ENCODE data around the gene LGALSL. TPM values are rescaled to one million over a fixed set of nuclear protein-coding genes. Genes with fewer than 3 reads are reported as not detected.

Gene LGALSL
- total RNA-seq, 1 experiment from 2014 or later = 23.8 TPM

GRCh38 chr2:64502860-64503259 lies 48.9 kb downstream of the LGALSL start:
- Histone ChIP-seq H3K79me2 (ENCODE audit: insufficient read depth, low read length) (no peaks in the 10 kb centered on the region), H3K27ac (ENCODE audit: insufficient read length, low read depth, low read length) (no peak overlapping the region), H4K5ac (ENCODE audit: insufficient read length, low read depth, low read length) (no peak overlapping the region), H2BK120ac (ENCODE audit: low read depth, low read length, poor library complexity, severe bottlenecking) (no peak overlapping the region), H3K79me1 (ENCODE audit: insufficient read depth, low read depth, low read length, poor library complexity, severe bottlenecking) (no peaks in the 10 kb centered on the region), H3T11ph (ENCODE audit: low read length) (no peak overlapping the region), H3K4me1 (ENCODE audit: insufficient read depth, low read length) (peaks cover 4% of the 10 kb centered on the region; the same call in 1 of the 2 replicates), H2AK5ac (ENCODE audit: insufficient read length, low read length) (no peak overlapping the region), H3K14ac (ENCODE audit: insufficient read depth, low read length) (no peak overlapping the region), H3K23ac (ENCODE audit: insufficient read length, low read depth, low read length) (no peak overlapping the region), H4K20me1 (ENCODE audit: control insufficient read depth, insufficient read depth, insufficient read length) (no peaks in the 10 kb centered on the region), H3K18ac (ENCODE audit: insufficient read length, low read depth, low read length) (no peak overlapping the region), H4K91ac (ENCODE audit: insufficient read length, low read depth, low read length) (no peak overlapping the region), H3K56ac (ENCODE audit: insufficient read length, low read depth, low read length) (no peak overlapping the region), H3K4me2 (ENCODE audit: insufficient read depth, insufficient read length, low read length) (no peak overlapping the region), H2BK12ac (ENCODE audit: insufficient read length, low read depth, low read length) (no peak overlapping the region), H3K9ac (ENCODE audit: extremely low read depth, insufficient read length, low read length) (no peak overlapping the region), H3K27me3 (ENCODE audit: insufficient read depth, low read length) (no peaks in the 10 kb centered on the region), H4K8ac (replicated peaks; ENCODE audit: insufficient read length, low read depth, low read length) (no peak overlapping the region), H2AFZ (ENCODE audit: low read length) (no peak overlapping the region), H3K23me2 (ENCODE audit: insufficient read length, low read depth, low read length, poor library complexity, severe bottlenecking) (no peaks in the 10 kb centered on the region), H3K4ac (ENCODE audit: low read depth, low read length) (no peak overlapping the region), H2BK15ac (ENCODE audit: low read depth, low read length) (no peak overlapping the region), H2BK5ac (ENCODE audit: insufficient read length, low read length) (no peak overlapping the region), H3K9me3 (ENCODE audit: control insufficient read depth, low read depth, low read length) (no peaks in the 10 kb centered on the region), H2BK20ac (ENCODE audit: low read depth, low read length, poor library complexity, severe bottlenecking) (no peak overlapping the region)
- Mint-ChIP-seq H3K4me1 (peaks cover 17 to 20% of the 10 kb centered on the region in 2 experiments), H3K4me3 (no peak overlapping the region), H3K27ac (peak overlapping the region in 1 of 3 experiments; percentile 36; a peak in 1 of 7 replicates), H3K36me3 (ENCODE audit: insufficient read depth in 1 of 3, low read depth in 3 of 3) (no peaks in the 10 kb centered on the region), H3K9me3 (no peaks in the 10 kb centered on the region), H3K27me3 (ENCODE audit: low read depth) (no peaks in the 10 kb centered on the region; the same call in none of the 2 replicates)
- no peak for TF ChIP-seq CTCF (conservative IDR thresholded peaks at IDR 0.05)
- DNase-seq = no peak
- WGBS (ENCODE audit: extremely low coverage, insufficient read length, low lambda C conversion rate) = no CpG with 5 or more reads among the region's 4 CpGs

Measured in H9 (cell line).